Lower lobe of right lung (tissue), 2 donors: ENCODE results near the gene CADPS2. TPM values are rescaled to one million over a fixed set of nuclear protein-coding genes. Genes with fewer than 3 reads are reported as not detected.

Experiments
- ATAC-seq, 2 donors: fragments of 200-7000 bp; cut with Tn5 transposase; one replicate each; pipeline ENCODE4 v1.9.1; 2020 to 2022; ENCODE audit warnings: mild to moderate bottlenecking in 2 of 2, moderate library complexity in 2 of 2
- DNase-seq: peaks from one replicate; pipeline ENCODE4 v3.0.0-alpha.2; 2020
- H3K27ac ChIP-seq: fragments of 200-600 bp; one replicate; pipeline ENCODE4 v1.8.0; 2022
- H3K27me3 ChIP-seq: fragments of 200-600 bp; one replicate; pipeline ENCODE4 v1.8.0; 2022; ENCODE audit warnings: low read depth
- H3K36me3 ChIP-seq: fragments of 200-600 bp; one replicate; pipeline ENCODE4 v1.8.0; 2022; ENCODE audit warnings: mild to moderate bottlenecking
- H3K4me1 ChIP-seq: fragments of 200-600 bp; one replicate; pipeline ENCODE4 v1.8.0; 2022
- H3K4me3 ChIP-seq: fragments of 200-600 bp; one replicate; pipeline ENCODE4 v1.8.0; 2022; ENCODE audit warnings: mild to moderate bottlenecking
- H3K9me3 ChIP-seq: fragments of 200-600 bp; one replicate; pipeline ENCODE4 v1.8.0; 2022
- intact Hi-C: fragments of 100-400 bp; cut with DNase I; formaldehyde crosslinking; loops from one replicate; pipeline ENCODE4 v1.11.0; 2022
- total RNA-seq: library from RNA; stranded (reverse); fragmentation: NEBNext Ultra II Directional; extraction: Animal tissue kit (Norgen Biotek cat#: 25700); gene quantifications from one replicate; pipeline ENCODE4 v1.2.1, GENCODE V29; 2021
- TF ChIP-seq, protein P1 (sequence below): fragments of 200-600 bp; IDR thresholded peaks from one replicate; pipeline ENCODE4 v1.8.0; 2022; ENCODE audit warnings: antibody characterized with exemption, mild to moderate bottlenecking
- donor health status: DM: no; HTN: yes; CAD: no; lungs with severe emphysema.

Gene CADPS2
- total RNA-seq, 1 donor from 2014 or later = 41.1 TPM

DNA sequence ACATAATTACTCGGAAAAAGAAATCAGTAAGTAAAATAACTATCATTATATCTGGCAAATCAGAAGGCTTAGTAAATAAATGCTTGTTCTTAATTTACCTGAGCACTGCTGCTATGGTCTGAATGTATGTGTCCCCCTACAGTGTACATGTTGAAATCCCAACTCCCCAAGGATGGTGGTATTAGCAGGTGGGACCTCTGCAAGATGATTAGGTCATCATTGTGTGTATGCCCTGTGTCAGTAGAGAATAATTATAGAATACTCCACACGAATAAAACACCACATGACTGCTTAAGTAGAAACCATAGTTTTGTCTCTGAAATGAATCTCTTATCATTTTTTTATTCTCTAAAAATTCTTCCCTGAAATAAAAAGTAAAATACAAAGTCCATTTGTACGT lies 289.0 kb downstream of the CADPS2 start:
- Histone ChIP-seq H3K4me3 (no peak overlapping the region), H3K27me3 (no peaks in the 10 kb centered on the region), H3K36me3 (no peaks in the 10 kb centered on the region), H3K27ac (no peak overlapping the region), H3K9me3 (no peaks in the 10 kb centered on the region), H3K4me1 (no peaks in the 10 kb centered on the region)
- DNase-seq = no peak
- no peak for ATAC-seq
- TF ChIP-seq, protein P1, sequence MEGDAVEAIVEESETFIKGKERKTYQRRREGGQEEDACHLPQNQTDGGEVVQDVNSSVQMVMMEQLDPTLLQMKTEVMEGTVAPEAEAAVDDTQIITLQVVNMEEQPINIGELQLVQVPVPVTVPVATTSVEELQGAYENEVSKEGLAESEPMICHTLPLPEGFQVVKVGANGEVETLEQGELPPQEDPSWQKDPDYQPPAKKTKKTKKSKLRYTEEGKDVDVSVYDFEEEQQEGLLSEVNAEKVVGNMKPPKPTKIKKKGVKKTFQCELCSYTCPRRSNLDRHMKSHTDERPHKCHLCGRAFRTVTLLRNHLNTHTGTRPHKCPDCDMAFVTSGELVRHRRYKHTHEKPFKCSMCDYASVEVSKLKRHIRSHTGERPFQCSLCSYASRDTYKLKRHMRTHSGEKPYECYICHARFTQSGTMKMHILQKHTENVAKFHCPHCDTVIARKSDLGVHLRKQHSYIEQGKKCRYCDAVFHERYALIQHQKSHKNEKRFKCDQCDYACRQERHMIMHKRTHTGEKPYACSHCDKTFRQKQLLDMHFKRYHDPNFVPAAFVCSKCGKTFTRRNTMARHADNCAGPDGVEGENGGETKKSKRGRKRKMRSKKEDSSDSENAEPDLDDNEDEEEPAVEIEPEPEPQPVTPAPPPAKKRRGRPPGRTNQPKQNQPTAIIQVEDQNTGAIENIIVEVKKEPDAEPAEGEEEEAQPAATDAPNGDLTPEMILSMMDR = no peak
- intact Hi-C loops = no loop called here

- no peaks in the 10 kb centered on the region for H3K36me3 ChIP-seq
- TF ChIP-seq, protein P1 = no peak
- intact Hi-C loops = no loop called here
- DNase-seq = no peak
- H3K9me3 ChIP-seq = no peaks in the 10 kb centered on the region
- H3K27me3 ChIP-seq = no peaks in the 10 kb centered on the region
- no peaks in the 10 kb centered on the region for H3K4me1 ChIP-seq
- H3K4me3 ChIP-seq = no peak overlapping the region
- no peak overlapping the region for H3K27ac ChIP-seq
- ATAC-seq = no peak
Observed at GRCh38 chr7:122595885-122596284, 290.4 kb downstream of the CADPS2 start.

DNA sequence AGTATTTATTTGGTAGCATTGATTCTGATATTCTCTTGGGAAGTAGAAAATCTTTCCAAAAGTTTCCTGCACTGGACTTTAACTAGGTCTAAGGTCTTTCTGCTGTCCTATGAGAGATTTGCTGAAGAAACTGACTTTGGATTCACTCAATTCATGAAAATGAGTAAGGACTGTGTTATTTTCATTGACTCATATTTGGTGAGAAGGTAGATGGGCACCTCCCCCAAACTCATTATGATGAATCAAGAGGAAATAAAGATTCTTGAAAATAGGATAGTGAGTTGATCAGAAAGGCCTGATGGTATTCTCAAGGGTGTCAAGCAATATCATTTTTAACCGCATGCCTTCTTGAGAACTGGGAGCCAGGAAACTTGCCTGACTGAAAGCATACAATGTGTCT lies 297.6 kb downstream of the CADPS2 start:
- Histone ChIP-seq H3K4me1 (no peaks in the 10 kb centered on the region), H3K4me3 (no peak overlapping the region), H3K27ac (no peak overlapping the region), H3K9me3 (no peaks in the 10 kb centered on the region), H3K36me3 (no peaks in the 10 kb centered on the region), H3K27me3 (no peaks in the 10 kb centered on the region)
- no peak for ATAC-seq
- no peak for DNase-seq
- TF ChIP-seq, protein P1 = no peak
- intact Hi-C loops = no loop called here

GRCh38 chr7:122584676-122585251 lies 301.5 kb downstream of the CADPS2 start:
- Histone ChIP-seq H3K36me3 (peaks cover 7% of the 10 kb centered on the region), H3K4me1 (no peaks in the 10 kb centered on the region), H3K9me3 (no peaks in the 10 kb centered on the region), H3K27ac (no peak overlapping the region), H3K4me3 (no peak overlapping the region), H3K27me3 (no peaks in the 10 kb centered on the region)
- DNase-seq = no peak
- intact Hi-C loops = no loop called here
- no peak for ATAC-seq
- TF ChIP-seq, protein P1 = no peak

DNA sequence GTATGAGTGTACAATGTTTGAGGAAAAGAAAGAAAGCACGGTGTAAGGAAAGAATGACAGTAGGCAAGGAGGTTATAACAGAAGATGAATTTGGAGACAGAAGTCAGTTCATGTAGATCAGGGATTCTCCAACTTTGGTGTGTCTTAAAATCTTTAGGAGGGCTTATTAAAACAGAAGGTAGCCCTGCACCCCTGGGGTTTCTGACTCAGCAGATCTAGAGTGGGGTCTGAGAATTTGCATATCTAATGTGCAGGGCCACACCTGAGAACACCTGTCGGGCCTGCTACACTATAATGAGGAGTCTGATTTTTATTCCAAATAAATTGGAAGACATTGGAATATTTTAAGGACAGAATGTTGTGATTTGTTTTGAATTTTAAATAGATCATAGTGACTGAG lies 307.9 kb downstream of the CADPS2 start:
- Histone ChIP-seq H3K9me3 (no peaks in the 10 kb centered on the region), H3K36me3 (peaks cover 15% of the 10 kb centered on the region), H3K4me1 (no peaks in the 10 kb centered on the region), H3K27ac (no peak overlapping the region), H3K27me3 (no peaks in the 10 kb centered on the region), H3K4me3 (no peak overlapping the region)
- no peak for ATAC-seq
- intact Hi-C loops = no loop called here
- DNase-seq = no peak
- TF ChIP-seq, protein P1 = no peak
